GM18520 (cell line): ENCODE results near the gene FOXN4.

Source experiments
- ATAC-seq: cut with Tn5 transposase; IDR thresholded peaks from one replicate; pipeline ENCODE4 v1.9.1; 2021; ENCODE audit not compliant: unreplicated experiment

FOXN4 gene

DNA sequence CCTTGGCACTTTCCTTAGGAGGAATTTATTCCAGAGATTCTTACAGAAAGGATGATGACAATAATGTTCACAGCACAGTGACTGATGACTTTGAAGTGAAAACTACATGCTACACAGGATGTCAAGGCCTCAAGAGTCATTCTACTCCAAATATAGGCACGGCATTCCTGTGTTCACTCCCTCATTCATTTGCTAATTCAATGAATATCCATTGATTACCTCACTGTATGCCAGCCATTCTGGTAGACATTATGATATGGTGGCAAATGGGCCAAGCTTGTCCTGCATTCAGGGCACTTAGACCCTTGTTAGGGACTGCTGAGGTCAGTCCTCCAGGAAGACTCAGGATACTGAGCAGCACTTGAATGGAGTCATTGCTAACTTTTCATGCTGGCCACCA is 48.0 kb downstream of the FOXN4 start:
- no peak for ATAC-seq

- ATAC-seq = no peak
These were observed 49.6 kb downstream of the FOXN4 start for GRCh38 chr12:109259545-109259895.

- no peak for ATAC-seq
These were observed 50.2 kb downstream of the FOXN4 start for GRCh38 chr12:109258607-109259544.

GRCh38 chr12:109258201-109258600 is 50.9 kb downstream of the FOXN4 start:
- no peak for ATAC-seq

GRCh38 chr12:109256011-109256410 is 53.1 kb downstream of the FOXN4 start:
- ATAC-seq = no peak

DNA sequence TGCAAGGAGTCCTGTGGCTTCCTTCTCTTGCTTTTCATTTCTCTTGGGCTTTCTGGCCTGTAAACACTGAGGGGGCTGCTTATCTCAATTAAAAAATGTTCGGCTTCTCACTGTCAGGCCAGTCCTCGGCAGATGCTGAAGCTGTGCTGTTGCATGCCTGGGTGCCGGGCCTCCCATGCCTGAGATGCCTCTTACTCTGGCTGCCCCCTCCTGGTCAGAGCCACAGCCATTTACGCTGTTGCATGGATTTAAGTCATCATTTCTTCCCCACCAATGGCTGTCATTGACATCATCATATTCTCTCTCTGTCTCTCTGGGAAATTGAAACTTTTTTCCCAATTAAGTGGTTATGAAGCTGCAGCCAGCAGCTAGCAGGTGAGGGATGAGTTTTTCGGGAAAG is 53.7 kb downstream of the FOXN4 start:
- no peak for ATAC-seq

DNA sequence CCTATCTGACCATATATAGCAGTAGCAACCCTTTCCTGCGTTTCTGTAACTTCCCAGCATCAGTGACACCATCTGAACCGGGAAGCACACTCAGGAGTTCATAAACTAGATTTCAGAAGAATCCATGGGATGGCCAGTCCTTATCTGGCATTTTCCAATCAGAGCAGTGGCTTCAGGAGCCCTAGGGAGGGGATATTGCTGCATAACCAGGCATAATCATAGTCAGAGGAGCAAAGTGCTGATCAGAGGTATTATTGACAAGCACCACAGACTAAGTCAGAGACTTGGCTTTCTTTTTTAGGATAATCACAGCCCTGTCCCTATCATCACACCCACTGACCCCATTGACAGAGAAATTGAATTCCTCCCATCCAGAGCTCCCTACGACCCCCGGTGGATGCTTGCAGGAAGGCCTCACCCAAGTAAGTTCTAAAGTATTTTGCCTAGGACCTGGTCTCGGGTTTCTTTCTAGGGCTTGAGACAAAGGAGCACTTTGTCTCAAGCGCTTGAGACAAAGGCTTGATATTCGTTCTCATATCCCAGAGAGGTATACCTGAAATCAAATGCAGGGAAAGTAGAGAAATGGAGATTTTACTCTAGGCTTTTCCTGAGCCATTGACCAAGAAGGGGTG is 55.1 kb downstream of the FOXN4 start:
- no peak for ATAC-seq

GRCh38 chr12:109252799-109253198 is 56.3 kb downstream of the FOXN4 start:
- no peak for ATAC-seq

DNA sequence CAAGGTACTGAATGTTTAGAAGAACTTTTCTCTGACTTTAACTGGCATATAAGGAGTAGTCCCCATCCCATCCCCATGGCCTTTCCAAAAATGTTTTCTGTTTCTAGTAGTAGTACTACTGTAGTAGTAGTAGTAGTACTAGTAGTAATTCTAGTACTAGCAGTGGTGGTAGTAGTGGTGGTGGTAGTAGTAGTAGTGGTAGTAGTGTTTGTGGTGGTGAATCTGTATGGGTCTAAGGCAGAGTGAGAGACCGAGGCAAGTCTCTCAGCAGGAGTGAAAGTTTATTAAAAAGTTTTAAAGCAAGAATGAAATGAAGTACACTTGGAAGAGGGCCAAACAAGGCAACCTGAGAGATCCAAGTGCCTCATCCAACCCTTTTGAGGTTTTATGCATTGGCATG is 58.6 kb downstream of the FOXN4 start:
- ATAC-seq = no peak

- ATAC-seq = no peak
These were observed 61.0 kb downstream of the FOXN4 start for GRCh38 chr12:109247831-109248654.

GRCh38 chr12:109246221-109246620 is 62.9 kb downstream of the FOXN4 start:
- ATAC-seq = no peak

GRCh38 chr12:109244073-109244472 is 65.0 kb downstream of the FOXN4 start:
- no peak for ATAC-seq

DNA sequence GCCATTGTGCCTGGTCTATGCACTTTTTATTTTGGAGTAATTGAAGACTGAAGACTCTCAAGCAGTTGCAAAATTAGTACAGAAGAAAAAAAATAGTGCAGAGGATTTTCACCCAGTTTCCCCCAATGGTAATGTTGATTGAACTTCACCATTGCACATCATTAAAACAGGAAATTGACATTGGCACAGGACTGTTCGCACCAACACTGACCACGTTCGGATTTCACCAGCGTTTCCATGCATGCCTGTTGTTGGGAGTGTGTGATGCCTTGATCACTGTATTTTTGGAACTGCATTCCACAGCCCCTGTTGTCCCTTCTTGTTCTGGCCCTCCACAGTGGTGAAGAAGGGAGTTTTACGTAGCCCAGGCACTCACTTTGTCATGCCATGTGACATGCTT is 67.1 kb downstream of the FOXN4 start:
- ATAC-seq = no peak

- ATAC-seq = no peak
These were observed 68.7 kb downstream of the FOXN4 start for GRCh38 chr12:109240365-109240764.

GRCh38 chr12:109239691-109240090 is 69.4 kb downstream of the FOXN4 start:
- no peak for ATAC-seq

- ATAC-seq = no peak
These were observed 69.9 kb downstream of the FOXN4 start for GRCh38 chr12:109239179-109239578.

- no peak for ATAC-seq
These were observed 72.8 kb downstream of the FOXN4 start for GRCh38 chr12:109236257-109236656.

GRCh38 chr12:109234012-109234411 is 75.1 kb downstream of the FOXN4 start:
- ATAC-seq = no peak

DNA sequence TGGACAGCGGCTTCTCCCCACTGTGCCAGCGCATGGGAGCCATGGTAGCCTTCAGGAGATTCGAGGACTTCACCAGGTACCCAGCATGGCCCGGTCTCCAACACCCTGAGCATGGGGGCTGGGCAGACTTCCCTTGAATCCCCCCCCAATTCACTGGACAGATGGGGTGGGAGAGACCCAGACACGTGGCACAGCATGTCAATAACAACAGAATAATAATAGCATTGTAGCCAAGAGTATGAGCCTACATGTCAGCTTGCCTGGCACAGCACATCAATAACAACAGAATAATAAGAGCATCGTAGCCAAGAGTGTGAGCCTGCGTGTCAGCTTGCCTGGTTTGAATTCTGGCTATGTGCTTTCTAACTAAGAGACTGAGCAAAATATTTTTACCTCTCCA is 76.4 kb downstream of the FOXN4 start:
- ATAC-seq = no peak

DNA sequence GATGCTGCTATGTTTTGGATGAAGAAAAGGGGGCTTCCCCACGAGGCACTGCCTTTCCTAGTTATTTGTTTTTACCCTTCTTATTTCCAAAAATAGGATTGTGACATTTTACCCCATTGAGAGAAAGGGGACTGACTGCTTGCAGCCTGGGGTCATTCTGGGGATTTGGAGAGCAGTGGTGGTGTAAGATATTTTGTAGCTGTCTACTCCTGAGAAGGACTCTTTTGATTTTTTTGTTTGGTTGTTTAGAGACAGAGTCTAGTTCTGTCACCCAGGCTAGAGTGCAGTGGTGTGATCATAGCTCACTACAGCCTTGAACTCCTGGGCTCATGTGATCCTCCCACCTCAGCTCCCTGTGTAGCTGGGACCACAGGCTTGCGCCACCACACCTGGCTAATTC is 78.9 kb downstream of the FOXN4 start:
- no peak for ATAC-seq

DNA sequence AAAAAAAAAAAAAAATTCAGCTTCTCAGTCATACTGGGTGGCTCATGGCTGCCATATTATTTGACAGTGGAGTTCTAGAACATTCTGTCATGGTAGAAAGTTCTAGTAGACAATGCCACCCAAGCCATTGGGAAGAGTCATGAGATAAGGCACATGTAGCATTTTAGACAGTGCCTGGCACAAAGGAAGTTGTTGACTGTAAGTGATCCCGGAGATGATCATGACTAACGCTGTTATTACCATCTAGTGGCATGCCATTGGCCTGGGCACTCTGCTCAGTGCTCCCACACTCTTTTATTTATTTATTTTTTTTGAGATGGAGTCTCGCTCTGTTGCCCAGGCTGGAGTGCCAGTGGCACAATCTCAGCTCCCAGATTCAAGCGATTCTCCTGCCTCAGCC is 80.4 kb downstream of the FOXN4 start:
- no peak for ATAC-seq
